ENCODE data around the gene MFF.

MFF gene

DNA sequence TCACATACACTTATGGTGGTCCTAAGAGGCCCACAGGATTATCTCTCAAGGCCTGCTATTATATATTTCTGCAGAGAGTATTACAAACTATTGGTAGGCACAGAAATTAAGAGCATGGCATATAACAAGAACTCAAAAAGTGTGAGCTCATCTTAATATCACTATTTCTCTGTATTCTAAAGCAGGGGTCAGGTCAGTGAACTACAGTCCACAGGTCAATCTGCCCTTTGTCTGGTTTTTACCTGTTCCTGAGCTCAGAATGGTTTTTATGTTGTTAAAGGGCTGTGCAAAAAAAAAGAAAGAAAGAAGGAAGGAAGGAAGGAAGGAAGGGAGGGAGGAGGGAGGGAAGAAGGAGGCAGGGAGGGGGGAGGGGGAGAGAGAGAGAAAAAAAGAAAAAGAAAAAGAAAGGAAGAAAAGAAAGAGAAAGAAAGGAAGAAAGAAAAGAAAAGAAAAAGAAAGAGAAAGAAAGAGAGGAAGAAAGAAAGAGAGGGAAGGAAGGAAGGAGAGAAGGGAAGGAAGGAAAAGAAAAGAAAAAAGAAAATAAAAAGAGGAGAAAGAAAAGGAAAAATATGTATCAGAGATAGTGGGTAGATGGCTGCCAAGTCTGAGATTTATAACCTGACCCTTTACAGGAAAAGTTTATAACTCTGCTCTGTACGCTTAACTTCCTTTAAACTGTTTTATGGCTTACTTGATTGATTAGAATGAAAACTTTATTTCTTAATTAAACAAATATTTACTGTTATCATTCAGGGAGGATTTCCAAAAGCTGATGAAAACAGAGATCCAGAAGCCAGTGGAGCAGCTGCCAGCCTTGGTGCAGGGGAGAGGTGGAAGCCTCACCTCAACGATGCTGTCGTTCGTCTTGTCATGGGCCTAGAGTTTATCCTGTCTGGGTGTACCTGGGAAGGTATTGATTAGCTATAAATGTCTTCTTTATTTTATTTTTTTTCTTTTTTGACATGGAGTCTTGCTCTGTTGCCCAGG, 73.9 kb downstream of the MFF start:
- DNase-seq (ENCODE audit: low spot score), result no peak
- no peak for TF ChIP-seq CTCF (IDR thresholded peaks at IDR 0.05; ENCODE audit: extremely low read depth, insufficient read depth, missing control alignments)
- in situ Hi-C loops (cut with MboI; ENCODE audit: low pct_unique_long_range_greater_than_20kb, low sequenced_read_pairs, unreplicated experiment), result no loop called here

- no peak for TF ChIP-seq CTCF (IDR thresholded peaks at IDR 0.05; ENCODE audit: extremely low read depth, insufficient read depth, missing control alignments)
- DNase-seq (ENCODE audit: low spot score), result no peak
- in situ Hi-C loops (cut with MboI; ENCODE audit: low pct_unique_long_range_greater_than_20kb, low sequenced_read_pairs, unreplicated experiment), result no loop called here
These were observed 76.5 kb downstream of the MFF start for GRCh38 chr2:227401550-227401949.

DNA sequence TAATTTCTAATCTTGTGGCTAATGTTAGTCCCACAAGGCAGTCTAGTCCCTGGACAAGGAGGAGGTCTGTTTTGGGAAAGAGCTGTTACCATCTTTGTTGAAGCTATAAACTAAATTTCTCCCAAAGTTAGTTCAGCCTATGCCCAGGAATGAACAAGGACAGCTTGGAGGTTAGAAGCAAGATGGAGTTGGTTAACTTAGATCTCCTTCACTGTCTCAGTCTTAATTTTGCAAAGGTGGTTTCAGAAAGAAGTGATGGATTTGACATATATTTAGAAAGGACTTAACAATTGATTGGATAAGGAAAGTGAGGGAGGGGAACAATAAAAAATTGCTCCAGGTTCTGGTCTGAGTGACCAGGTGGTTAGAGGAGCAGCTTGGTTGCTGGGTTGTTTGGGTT, 77.3 kb downstream of the MFF start:
- no peak for DNase-seq (ENCODE audit: low spot score)
- in situ Hi-C loops (cut with MboI; ENCODE audit: low pct_unique_long_range_greater_than_20kb, low sequenced_read_pairs, unreplicated experiment), result no loop called here
- no peak for TF ChIP-seq CTCF (IDR thresholded peaks at IDR 0.05; ENCODE audit: extremely low read depth, insufficient read depth, missing control alignments)

GRCh38 chr2:227402959-227403358, 77.9 kb downstream of the MFF start:
- no peak for TF ChIP-seq CTCF (IDR thresholded peaks at IDR 0.05; ENCODE audit: extremely low read depth, insufficient read depth, missing control alignments)
- in situ Hi-C loops (cut with MboI; ENCODE audit: low pct_unique_long_range_greater_than_20kb, low sequenced_read_pairs, unreplicated experiment), result no loop called here
- DNase-seq (ENCODE audit: low spot score), result no peak

DNA sequence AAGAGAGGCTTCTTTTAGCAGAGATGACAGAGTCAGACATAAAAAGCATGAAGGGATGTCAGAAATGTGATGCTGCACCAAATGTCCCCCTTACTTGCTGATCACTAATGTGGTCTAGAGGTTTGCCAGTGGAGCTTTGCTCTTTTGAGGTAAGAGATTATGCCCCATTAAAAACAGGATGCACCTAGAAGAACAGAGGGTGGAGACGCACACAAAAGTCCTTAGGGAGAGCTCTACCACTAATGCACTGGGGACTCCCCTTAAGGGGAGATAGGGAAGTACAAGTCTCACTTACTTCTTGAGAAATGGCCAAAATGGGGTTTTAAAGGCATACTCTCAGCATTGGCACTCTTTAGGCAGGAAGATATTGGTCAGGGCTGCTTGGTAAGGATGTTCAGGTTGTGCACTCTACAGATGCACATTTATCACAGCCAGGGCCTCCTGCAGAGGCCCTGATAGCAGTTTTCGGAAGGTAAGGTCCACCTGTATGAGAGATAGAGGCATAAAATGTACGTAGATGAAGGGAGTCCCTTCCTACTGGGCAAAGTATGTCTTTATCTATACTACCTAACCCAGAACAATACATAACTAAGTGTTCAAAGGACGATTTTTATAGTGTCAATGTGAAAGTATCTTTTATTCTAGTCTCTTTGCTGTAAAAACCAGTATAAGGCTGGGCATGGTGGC, 79.7 kb downstream of the MFF start:
- no peak for TF ChIP-seq CTCF (IDR thresholded peaks at IDR 0.05; ENCODE audit: extremely low read depth, insufficient read depth, missing control alignments)
- in situ Hi-C loops (cut with MboI; ENCODE audit: low pct_unique_long_range_greater_than_20kb, low sequenced_read_pairs, unreplicated experiment), result no loop called here
- no peak for DNase-seq (ENCODE audit: low spot score)

- peak; percentile 60 for DNase-seq (ENCODE audit: low spot score)
- TF ChIP-seq CTCF (IDR thresholded peaks at IDR 0.05; ENCODE audit: extremely low read depth, insufficient read depth, missing control alignments), result peak; percentile 82
- in situ Hi-C loops (cut with MboI; ENCODE audit: low pct_unique_long_range_greater_than_20kb, low sequenced_read_pairs, unreplicated experiment), result no loop called here
These were observed 81.4 kb downstream of the MFF start for GRCh38 chr2:227406177-227407031.

Data from GM13977 (cell line).